ENCODE measurements around the gene UQCC3.
"Not testable (repeated sequence)": the region's sequence is repeated elsewhere in the genome, so short reads cannot be mapped to it uniquely, and the experiment has no call there.

The UQCC3 gene

GRCh38 chr11:62652161-62653006, 19.1 kb upstream of the UQCC3 start:
- Mint-ChIP-seq H3K4me1 (peaks cover 46% of the 10 kb centered on the region), H3K27ac (peak overlapping the region; percentile 81 to 96), H3K4me3 (peak overlapping the region; percentile 92 to 93), H3K27me3 (no peaks in the 10 kb centered on the region), H3K9me3 (no peaks in the 10 kb centered on the region)
- ATAC-seq (peak; percentile 45), DNase-seq (peak in 1 of 2 donors; percentile 43)

GRCh38 chr11:62654297-62654696, 17.2 kb upstream of the UQCC3 start:
- ATAC-seq (no peak), DNase-seq (no peak)
- Mint-ChIP-seq H3K4me3 (peak overlapping the region; percentile 49 to 58), H3K9me3 (no peaks in the 10 kb centered on the region), H3K4me1 (peaks cover 40% of the 10 kb centered on the region), H3K27ac (no peak overlapping the region), H3K27me3 (no peaks in the 10 kb centered on the region)

GRCh38 chr11:62656796-62657429, 14.6 kb upstream of the UQCC3 start:
- ATAC-seq (no peak), DNase-seq (no peak)
- Mint-ChIP-seq H3K9me3 (no peaks in the 10 kb centered on the region), H3K27ac (no peak overlapping the region), H3K27me3 (no peaks in the 10 kb centered on the region), H3K4me1 (peaks cover 28% of the 10 kb centered on the region), H3K4me3 (no peak overlapping the region)

- H3K9me3 Mint-ChIP-seq, result no peaks in the 10 kb centered on the region
- DNase-seq (peak in 1 of 2 donors; percentile 74), ATAC-seq (peak; percentile 75)
- peak overlapping the region; percentile 91 to 95 for H3K4me3 Mint-ChIP-seq
- H3K27me3 Mint-ChIP-seq, result no peaks in the 10 kb centered on the region
- H3K27ac Mint-ChIP-seq, result peak overlapping the region; percentile 98 to 99
- peaks cover 48% of the 10 kb centered on the region for H3K4me1 Mint-ChIP-seq
Observed at GRCh38 chr11:62664405-62665074, 6.9 kb upstream of the UQCC3 start.

- H3K27ac Mint-ChIP-seq, result peak within 1 kb of the TSS; percentile 98 to 99
- peak within 1 kb of the TSS; percentile 91 to 95 for H3K4me3 Mint-ChIP-seq
Observed at GRCh38 chr11:62665075-62665598, 6.3 kb upstream of the UQCC3 start, which contains the start of the genes C11orf98 and CSKMT. Gene C11orf98 (minus strand): TSS chr11:62665210. CDS start chr11:62665169, 41 bp downstream. Gene CSKMT (plus strand): TSS chr11:62665312. CDS start chr11:62665880, 568 bp downstream.

GRCh38 chr11:62665599-62666258, 5.7 kb upstream of the UQCC3 start:
- DNase-seq, result peak; percentile 59 to 69
- Mint-ChIP-seq H3K4me1 (peaks cover 60% of the 10 kb centered on the region), H3K4me3 (peak overlapping the region; percentile 91 to 95), H3K9me3 (no peaks in the 10 kb centered on the region), H3K27me3 (no peaks in the 10 kb centered on the region), H3K27ac (peak overlapping the region; percentile 98 to 99)
- ATAC-seq, result peak; percentile 56

More at GRCh38 chr11:62665075-62665598, 6.3 kb upstream of the UQCC3 start, which contains the start of the genes C11orf98 and CSKMT:
- Mint-ChIP-seq H3K4me1 (peaks cover 54% of the 10 kb centered on the region), H3K9me3 (no peaks in the 10 kb centered on the region), H3K27me3 (no peaks in the 10 kb centered on the region)
- peak; percentile 91 for ATAC-seq
- peak; percentile 97 for DNase-seq

- Mint-ChIP-seq H3K27me3 (no peaks in the 10 kb centered on the region), H3K9me3 (no peaks in the 10 kb centered on the region), H3K27ac (peak overlapping the region; percentile 57 to 74), H3K4me1 (peaks cover 66% of the 10 kb centered on the region), H3K4me3 (peak overlapping the region; percentile 91 to 95)
- DNase-seq, result no peak
- ATAC-seq, result no peak
Observed at GRCh38 chr11:62666259-62666926, 5.1 kb upstream of the UQCC3 start.

GRCh38 chr11:62667460-62667859, 4.0 kb upstream of the UQCC3 start:
- peak overlapping the region; percentile 91 to 95 for H3K4me3 Mint-ChIP-seq
- no peaks in the 10 kb centered on the region for H3K27me3 Mint-ChIP-seq
- DNase-seq (no peak), ATAC-seq (no peak)
- H3K27ac Mint-ChIP-seq, result no peak overlapping the region
- H3K4me1 Mint-ChIP-seq, result peaks cover 70% of the 10 kb centered on the region
- no peaks in the 10 kb centered on the region for H3K9me3 Mint-ChIP-seq

GRCh38 chr11:62669420-62670161, 1.9 kb upstream of the UQCC3 start:
- H3K27ac Mint-ChIP-seq, result peak overlapping the region in 1 of 2 donors; percentile 87
- no peak for ATAC-seq
- H3K9me3 Mint-ChIP-seq, result no peaks in the 10 kb centered on the region
- peak overlapping the region; percentile 99 for H3K4me3 Mint-ChIP-seq
- H3K27me3 Mint-ChIP-seq, result no peaks in the 10 kb centered on the region
- H3K4me1 Mint-ChIP-seq, result peaks cover 68% of the 10 kb centered on the region
- DNase-seq, result no peak

- ATAC-seq (peak; percentile 35), DNase-seq (no peak)
- Mint-ChIP-seq H3K4me3 (peak overlapping the region; percentile 99), H3K27me3 (no peaks in the 10 kb centered on the region), H3K9me3 (no peaks in the 10 kb centered on the region), H3K27ac (peak overlapping the region; percentile 98), H3K4me1 (peaks cover 74% of the 10 kb centered on the region)
Observed at GRCh38 chr11:62671236-62671607, 251 bp upstream of the UQCC3 start.

GRCh38 chr11:62673196-62673525, 1.7 kb downstream of the UQCC3 start:
- ATAC-seq, result no peak

GRCh38 chr11:62675415-62675814, 3.9 kb downstream of the UQCC3 start:
- peaks cover 66% of the 10 kb centered on the region for H3K4me1 Mint-ChIP-seq
- H3K27ac Mint-ChIP-seq, H3K27me3 Mint-ChIP-seq, DNase-seq, H3K9me3 Mint-ChIP-seq, H3K4me3 Mint-ChIP-seq, ATAC-seq: not testable (repeated sequence)

More at GRCh38 chr11:62673196-62673525, 1.7 kb downstream of the UQCC3 start:
- Mint-ChIP-seq H3K9me3 (no peaks in the 10 kb centered on the region), H3K27me3 (no peaks in the 10 kb centered on the region), H3K4me1 (peaks cover 74% of the 10 kb centered on the region), H3K27ac (peak overlapping the region in 1 of 2 donors; percentile 74), H3K4me3 (peak overlapping the region; percentile 99)
- DNase-seq, result no peak

GRCh38 chr11:62676698-62677097, 5.2 kb downstream of the UQCC3 start:
- ATAC-seq, result no peak
- H3K4me1 Mint-ChIP-seq, result peaks cover 63% of the 10 kb centered on the region

GRCh38 chr11:62677156-62677555, 5.7 kb downstream of the UQCC3 start:
- Mint-ChIP-seq H3K4me1 (peaks cover 61% of the 10 kb centered on the region), H3K9me3 (no peaks in the 10 kb centered on the region), H3K4me3 (peak overlapping the region in 1 of 2 donors; percentile 33), H3K27me3 (no peaks in the 10 kb centered on the region), H3K27ac (peak overlapping the region in 1 of 2 donors; percentile 82)
- DNase-seq (no peak), ATAC-seq (no peak)

More at GRCh38 chr11:62676698-62677097, 5.2 kb downstream of the UQCC3 start:
- DNase-seq, result no peak
- H3K4me3 Mint-ChIP-seq, result peak overlapping the region in 1 of 2 donors; percentile 33
- H3K27me3 Mint-ChIP-seq, result no peaks in the 10 kb centered on the region
- H3K9me3 Mint-ChIP-seq, result no peaks in the 10 kb centered on the region
- H3K27ac Mint-ChIP-seq, result peak overlapping the region in 1 of 2 donors; percentile 92

All from stimulated activated naive CD8-positive, alpha-beta T cell treated with anti-CD3 and anti-CD28 coated beads, Interleukin-15, amount 100 ng/mL, for 72 hours (primary cell).